Activated CD8-positive, alpha-beta memory T cell treated with anti-CD3 and anti-CD28 coated beads, Interleukin-2, amount 50 U/mL, for 1 hour (primary cell): ENCODE data around the gene TCERG1L.
"Not testable (repeated sequence)": the region's sequence is repeated elsewhere in the genome, so short reads cannot be mapped to it uniquely, and the experiment has no call there.

Experiments used
- DNase-seq: peaks from one replicate; pipeline ENCODE4 v3.0.0-alpha.2; 2020; ENCODE audit errors: extremely low read depth

The TCERG1L gene

GRCh38 chr10:131311661-131312477 is at the start of gene TCERG1L:
Gene TCERG1L, minus strand, starts transcription at chr10:131311721. Its CDS starts 86 bp downstream, at chr10:131311635.
- DNase-seq: no peak

- DNase-seq: no peak
Measured at GRCh38 chr10:131358741-131359442, 47.4 kb upstream of the TCERG1L start.

- DNase-seq: no peak
Measured at GRCh38 chr10:131356442-131356841, 44.9 kb upstream of the TCERG1L start.

- DNase-seq: no peak
Measured at GRCh38 chr10:131355881-131356280, 44.4 kb upstream of the TCERG1L start.

GRCh38 chr10:131355056-131355455 is 43.5 kb upstream of the TCERG1L start:
- no peak for DNase-seq

GRCh38 chr10:131354380-131354779 is 42.9 kb upstream of the TCERG1L start:
- DNase-seq: no peak

- no peak for DNase-seq
Measured at GRCh38 chr10:131352765-131353290, 41.3 kb upstream of the TCERG1L start.

GRCh38 chr10:131350660-131351059 is 39.1 kb upstream of the TCERG1L start:
- no peak for DNase-seq

GRCh38 chr10:131350245-131350644 is 38.7 kb upstream of the TCERG1L start:
- DNase-seq: no peak

GRCh38 chr10:131346456-131346855 is 34.9 kb upstream of the TCERG1L start:
- DNase-seq: no peak

- DNase-seq: no peak
Measured at GRCh38 chr10:131345691-131346090, 34.2 kb upstream of the TCERG1L start.

GRCh38 chr10:131344747-131345146 is 33.2 kb upstream of the TCERG1L start:
- no peak for DNase-seq

- DNase-seq: no peak
Measured at GRCh38 chr10:131337741-131338140, 26.2 kb upstream of the TCERG1L start.

- no peak for DNase-seq
Measured at GRCh38 chr10:131332821-131333220, 21.3 kb upstream of the TCERG1L start.

GRCh38 chr10:131323880-131324279 is 12.4 kb upstream of the TCERG1L start:
- no peak for DNase-seq

GRCh38 chr10:131323025-131323424 is 11.5 kb upstream of the TCERG1L start:
- DNase-seq: no peak

GRCh38 chr10:131322575-131322974 is 11.1 kb upstream of the TCERG1L start:
- DNase-seq: not testable (repeated sequence)

- DNase-seq: no peak
Measured at GRCh38 chr10:131320860-131321604, 9.5 kb upstream of the TCERG1L start.

GRCh38 chr10:131318814-131319213 is 7.3 kb upstream of the TCERG1L start:
- no peak for DNase-seq

- DNase-seq: no peak
Measured at GRCh38 chr10:131318291-131318690, 6.8 kb upstream of the TCERG1L start.

GRCh38 chr10:131316321-131317075 is 5.0 kb upstream of the TCERG1L start:
- no peak for DNase-seq
